Right atrium auricular region (tissue), 2 donors: Measurements from ENCODE around the gene GLYR1. TPM values are rescaled to one million over a fixed set of nuclear protein-coding genes. Genes with fewer than 3 reads are reported as not detected.

Experiments
- DNase-seq: peaks from one replicate; pipeline ENCODE4 v3.0.0-alpha.2; 2019; ENCODE audit warnings: low spot score
- H3K27ac ChIP-seq, 2 donors: fragments of 200-600 bp; sonication (generic); 1 replicate in 1 of 2; 2 replicates in 1 of 2; pipeline ENCODE4 v1.5.1; 2016 to 2019
- H3K27me3 ChIP-seq, 2 donors: fragments of 200-600 bp; sonication (generic); one replicate each; pipeline versions ENCODE4 v1.5.1 to v1.6.0; 2017 to 2019
- H3K36me3 ChIP-seq: fragments of 200-600 bp; sonication (generic); one replicate; pipeline ENCODE4 v1.5.1; 2016
- H3K4me1 ChIP-seq, 2 donors: fragments of 200-600 bp; sonication (generic); one replicate each; pipeline versions ENCODE4 v1.5.1 to v1.6.0; 2017 to 2019
- H3K4me3 ChIP-seq, 2 donors: fragments of 200-600 bp; sonication (generic); 1 replicate in 1 of 2; 2 replicates in 1 of 2; pipeline ENCODE4 v1.5.1; 2017 to 2019; ENCODE audit warnings: mild to moderate bottlenecking in 1 of 2, moderate library complexity in 1 of 2
- H3K9me3 ChIP-seq, 2 donors: fragments of 200-600 bp; sonication (generic); one replicate each; pipeline ENCODE4 v1.5.1; 2019
- total RNA-seq, 2 donors: library from RNA; depleted of rRNA; stranded (reverse); fragments of >200 nt; gene quantifications; one replicate each; pipeline ENCODE4 v1.1.0, GENCODE V29; 2016
- TF ChIP-seq, protein P1 (sequence below), 2 donors: fragments of 200-600 bp; sonication (generic); IDR thresholded peaks; one replicate each; pipeline ENCODE4 v1.5.1; 2019; ENCODE audit warnings: antibody characterized with exemption in 2 of 2

Gene GLYR1
- total RNA-seq, 2 donors from 2014 or later: 37.4 to 39.4 TPM

DNA sequence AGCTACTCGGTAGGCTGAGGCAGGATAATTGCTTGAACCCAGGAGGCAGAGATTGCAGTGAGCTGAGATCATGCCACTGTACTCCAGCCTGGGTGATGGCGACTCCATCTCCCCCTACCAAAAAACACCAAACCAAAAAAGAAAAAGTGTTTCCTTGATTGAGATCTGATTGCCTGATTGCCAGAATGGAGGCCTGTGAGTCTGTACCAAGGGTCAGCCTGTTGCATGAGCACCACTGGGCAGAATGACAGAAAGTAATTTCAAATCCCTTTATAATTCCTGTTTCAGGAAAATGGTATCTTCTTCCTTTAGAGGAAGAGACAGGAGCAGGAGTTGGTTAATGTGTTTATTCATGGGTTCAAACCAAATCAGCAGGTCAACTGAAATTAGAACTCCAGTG is 8.7 kb upstream of the GLYR1 start:
- H3K27ac ChIP-seq: no peak overlapping the region
- H3K36me3 ChIP-seq: peaks cover 67% of the 10 kb centered on the region
- H3K27me3 ChIP-seq: no peaks in the 10 kb centered on the region
- TF ChIP-seq, protein P1, sequence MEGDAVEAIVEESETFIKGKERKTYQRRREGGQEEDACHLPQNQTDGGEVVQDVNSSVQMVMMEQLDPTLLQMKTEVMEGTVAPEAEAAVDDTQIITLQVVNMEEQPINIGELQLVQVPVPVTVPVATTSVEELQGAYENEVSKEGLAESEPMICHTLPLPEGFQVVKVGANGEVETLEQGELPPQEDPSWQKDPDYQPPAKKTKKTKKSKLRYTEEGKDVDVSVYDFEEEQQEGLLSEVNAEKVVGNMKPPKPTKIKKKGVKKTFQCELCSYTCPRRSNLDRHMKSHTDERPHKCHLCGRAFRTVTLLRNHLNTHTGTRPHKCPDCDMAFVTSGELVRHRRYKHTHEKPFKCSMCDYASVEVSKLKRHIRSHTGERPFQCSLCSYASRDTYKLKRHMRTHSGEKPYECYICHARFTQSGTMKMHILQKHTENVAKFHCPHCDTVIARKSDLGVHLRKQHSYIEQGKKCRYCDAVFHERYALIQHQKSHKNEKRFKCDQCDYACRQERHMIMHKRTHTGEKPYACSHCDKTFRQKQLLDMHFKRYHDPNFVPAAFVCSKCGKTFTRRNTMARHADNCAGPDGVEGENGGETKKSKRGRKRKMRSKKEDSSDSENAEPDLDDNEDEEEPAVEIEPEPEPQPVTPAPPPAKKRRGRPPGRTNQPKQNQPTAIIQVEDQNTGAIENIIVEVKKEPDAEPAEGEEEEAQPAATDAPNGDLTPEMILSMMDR (IDR thresholded peaks at IDR 0.05): no peak
- no peak for DNase-seq
- H3K4me3 ChIP-seq: no peak overlapping the region
- peaks cover 0 to 39% of the 10 kb centered on the region in 2 donors for H3K4me1 ChIP-seq
- H3K9me3 ChIP-seq: no peaks in the 10 kb centered on the region

DNA sequence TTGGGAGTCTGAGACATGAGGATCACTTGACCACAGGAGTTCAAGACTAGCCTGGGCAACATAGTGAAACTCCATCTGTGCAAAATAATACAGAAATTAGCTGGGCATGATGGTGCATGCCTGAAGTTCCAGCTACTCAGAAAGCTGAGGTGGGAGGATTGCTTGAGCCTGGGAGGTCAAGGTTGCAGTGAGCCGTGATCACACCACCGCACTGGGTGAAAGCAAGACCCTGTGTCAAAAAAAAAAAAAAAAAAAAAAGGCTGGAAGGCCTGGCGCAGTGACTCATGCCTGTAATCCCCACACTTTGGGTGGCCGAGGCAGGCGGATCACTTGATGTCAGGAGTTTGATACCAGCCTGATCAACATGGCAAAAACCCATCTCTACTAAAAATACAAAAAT is 8.3 kb upstream of the GLYR1 start:
- Histone ChIP-seq H3K27me3 (no peaks in the 10 kb centered on the region), H3K4me3 (no peak overlapping the region), H3K4me1 (peaks cover 0 to 39% of the 10 kb centered on the region in 2 donors), H3K9me3 (no peaks in the 10 kb centered on the region), H3K36me3 (peaks cover 62% of the 10 kb centered on the region), H3K27ac (no peak overlapping the region)
- no peak for DNase-seq
- TF ChIP-seq, protein P1 (IDR thresholded peaks at IDR 0.05): no peak

DNA sequence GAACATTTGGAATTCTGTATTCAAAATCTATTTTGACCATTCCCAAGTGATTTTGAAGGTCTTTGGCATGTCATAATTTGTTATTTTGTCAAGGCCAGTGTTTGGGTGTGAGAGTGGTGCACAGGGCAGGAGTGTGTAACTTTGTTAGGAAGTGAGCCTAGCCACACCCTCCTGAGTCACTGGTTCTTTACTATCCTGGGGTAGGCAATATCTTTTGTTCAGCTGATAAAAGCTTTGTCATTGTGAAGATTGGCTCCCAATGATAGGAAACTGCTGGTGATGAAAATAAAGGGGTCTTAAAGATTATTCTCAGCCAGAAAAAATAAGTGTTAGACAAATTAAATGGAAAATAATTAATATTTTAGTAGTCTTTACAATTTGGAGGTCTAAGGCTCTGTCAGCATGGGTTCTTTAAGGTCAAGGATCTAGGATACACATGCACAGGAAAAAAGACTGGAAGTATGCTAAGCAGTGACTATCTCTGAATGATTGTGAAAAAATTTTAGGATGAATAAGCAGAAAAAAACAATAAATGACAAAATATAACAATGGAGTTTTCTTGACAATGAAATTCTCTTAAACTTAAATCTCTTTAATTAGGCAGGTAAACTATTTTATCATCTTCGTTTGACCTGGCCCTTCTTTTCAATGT is 5.3 kb upstream of the GLYR1 start:
- no peak for DNase-seq
- H3K4me3 ChIP-seq: no peak overlapping the region
- peaks cover 0 to 46% of the 10 kb centered on the region in 2 donors for H3K4me1 ChIP-seq
- H3K27me3 ChIP-seq: no peaks in the 10 kb centered on the region
- peaks cover 33% of the 10 kb centered on the region for H3K36me3 ChIP-seq
- TF ChIP-seq, protein P1 (IDR thresholded peaks at IDR 0.05): no peak
- H3K27ac ChIP-seq: peak overlapping the region; percentile 6 to 41
- H3K9me3 ChIP-seq: no peaks in the 10 kb centered on the region

DNA sequence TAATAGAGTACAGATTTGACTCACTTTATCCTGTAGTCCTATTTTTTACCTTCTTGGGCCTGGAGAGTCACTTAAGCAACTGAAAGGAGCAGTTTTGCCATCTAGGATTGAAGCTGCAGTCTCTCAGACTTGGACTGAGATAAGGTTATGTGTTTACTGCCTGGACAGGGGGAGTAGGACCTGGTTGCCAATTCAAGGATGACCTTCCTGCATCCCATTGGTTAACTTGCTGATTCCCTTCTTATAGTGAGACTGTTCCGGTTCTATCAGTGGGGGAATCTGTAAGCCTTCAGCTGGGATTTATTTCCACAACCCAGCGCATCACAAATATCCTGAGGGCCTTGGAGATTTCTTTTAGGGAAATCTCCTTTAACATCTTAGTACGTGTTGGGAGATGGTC is 3.1 kb upstream of the GLYR1 start:
- Histone ChIP-seq H3K27ac (no peak overlapping the region), H3K4me1 (peaks cover 0 to 61% of the 10 kb centered on the region in 2 donors), H3K4me3 (no peak overlapping the region), H3K27me3 (no peaks in the 10 kb centered on the region), H3K9me3 (no peaks in the 10 kb centered on the region), H3K36me3 (peaks cover 18% of the 10 kb centered on the region)
- TF ChIP-seq, protein P1 (IDR thresholded peaks at IDR 0.05): no peak
- DNase-seq: no peak

DNA sequence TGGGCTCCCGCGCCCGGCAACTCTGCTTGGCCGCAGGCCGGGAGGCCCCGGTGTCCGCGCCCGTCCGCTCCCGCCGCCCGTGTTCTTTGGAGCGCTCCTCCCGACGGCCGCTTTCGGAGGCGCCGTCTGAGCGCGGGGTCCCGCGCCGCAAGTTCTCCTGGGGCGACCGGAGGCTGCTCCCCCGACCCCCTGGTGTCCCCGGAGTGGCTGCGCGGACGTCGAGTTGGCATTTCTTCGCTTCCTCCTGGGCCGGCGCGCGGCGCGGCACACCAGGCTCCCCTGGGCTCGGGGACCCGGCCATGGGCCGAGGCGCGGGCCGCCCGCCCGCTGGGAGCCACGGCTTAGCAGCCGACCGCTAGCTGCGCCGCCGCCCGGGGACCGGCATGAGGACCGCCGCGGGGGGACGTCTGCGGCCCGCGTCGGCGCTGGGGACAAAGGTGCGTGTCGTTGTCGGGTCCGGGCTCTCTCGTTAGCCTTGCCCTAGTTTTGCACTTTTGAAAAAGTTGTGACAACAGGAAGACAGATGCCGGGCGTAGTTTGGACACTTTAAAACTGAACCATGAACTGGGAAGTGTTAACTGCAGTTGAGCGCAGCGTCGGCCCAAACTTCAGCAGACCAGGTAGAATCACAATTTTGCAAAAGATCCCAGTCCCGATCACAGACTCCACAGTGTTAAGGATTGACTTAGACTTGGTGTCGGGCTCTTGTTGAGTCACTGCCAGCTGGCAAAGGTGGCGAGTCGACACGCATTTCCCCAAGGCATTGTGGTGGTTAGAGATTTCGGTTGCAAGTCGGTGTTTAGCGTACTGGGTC is 893 bp upstream of the GLYR1 start:
- Histone ChIP-seq H3K27ac (peak overlapping the region; percentile 97 to 99), H3K4me3 (peak overlapping the region; percentile 70 to 99), H3K36me3 (peaks cover 22% of the 10 kb centered on the region), H3K27me3 (no peaks in the 10 kb centered on the region), H3K4me1 (peaks cover 0 to 63% of the 10 kb centered on the region in 2 donors), H3K9me3 (no peaks in the 10 kb centered on the region)
- peak; percentile 63 for DNase-seq
- TF ChIP-seq, protein P1 (IDR thresholded peaks at IDR 0.05): no peak
